Eye (tissue), 1 donor: Measurements from ENCODE around the gene PLEKHG4B.
"Not testable (repeated sequence)": the region's sequence is repeated elsewhere in the genome, so short reads cannot be mapped to it uniquely, and the experiment has no call there.

Experiments
- DNase-seq: peaks from one replicate; pipeline ENCODE4 v3.0.0-alpha.2; 2015

The PLEKHG4B gene

DNA sequence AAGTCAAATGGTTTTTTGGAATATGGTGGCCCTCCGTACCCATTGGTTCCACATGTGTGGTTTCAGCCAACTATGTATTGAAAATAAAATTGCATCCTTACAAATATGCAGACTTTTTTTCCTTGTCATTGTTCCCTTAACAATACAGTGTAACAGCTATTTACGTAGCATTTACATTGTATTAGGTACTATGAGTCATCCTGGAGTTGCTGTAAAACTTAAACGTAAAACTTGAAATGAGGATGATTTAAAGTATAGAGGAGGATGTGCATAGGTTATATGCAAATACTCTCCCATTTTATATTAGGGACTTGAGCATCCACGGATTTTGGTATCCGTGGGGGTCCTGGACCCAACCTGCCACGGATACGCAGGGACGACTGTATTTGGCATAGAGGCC lies 142.5 kb downstream of the PLEKHG4B start:
- no peak for DNase-seq

GRCh38 chr5:235527-235926 lies 143.6 kb downstream of the PLEKHG4B start:
- DNase-seq: not testable (repeated sequence)

DNA sequence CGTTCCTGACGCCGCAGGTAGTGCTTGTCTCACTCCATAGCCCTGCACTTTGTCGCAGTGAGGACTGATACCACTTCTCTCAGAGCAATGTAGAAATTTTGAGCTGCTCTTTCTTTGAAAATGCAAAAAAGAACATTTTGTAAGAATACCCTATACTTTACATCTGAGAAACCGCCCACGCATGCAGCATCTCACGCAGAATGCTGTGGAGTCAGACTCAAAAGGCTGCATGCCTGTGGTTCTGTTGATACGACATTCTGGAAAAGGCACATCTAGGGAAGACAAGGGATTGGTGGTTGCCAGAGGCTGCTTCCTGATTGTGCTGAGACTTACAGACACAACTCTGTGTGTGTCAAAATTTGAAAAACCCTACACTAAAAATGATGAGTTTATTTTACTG lies 146.0 kb downstream of the PLEKHG4B start:
- not testable (repeated sequence) for DNase-seq
